NCI-H128 (cell line): Measurements from ENCODE around the gene KIAA1671.
A peak's percentile ranks its signal among the peaks of the same experiment; 100 is the strongest.
"Not testable (repeated sequence)": the region's sequence is repeated elsewhere in the genome, so short reads cannot be mapped to it uniquely, and the experiment has no call there.

Experiments
- DNase-seq: peaks from one replicate; lab custom pipeline; 2025; ENCODE audit not compliant: unreplicated experiment; lab: John Stamatoyannopoulos, UW

The KIAA1671 gene

GRCh38 chr22:25183949-25184619 lies 231.6 kb downstream of the KIAA1671 start:
- DNase-seq, result no peak

GRCh38 chr22:25186140-25186539 lies 233.6 kb downstream of the KIAA1671 start:
- DNase-seq, result no peak

GRCh38 chr22:25187469-25187868 lies 235.0 kb downstream of the KIAA1671 start:
- no peak for DNase-seq

- no peak for DNase-seq
Observed at GRCh38 chr22:25192406-25192805, 239.9 kb downstream of the KIAA1671 start.

- DNase-seq, result no peak
Observed at GRCh38 chr22:25193130-25193529, 240.6 kb downstream of the KIAA1671 start.

- DNase-seq, result no peak
Observed at GRCh38 chr22:25193548-25193947, 241.0 kb downstream of the KIAA1671 start.

GRCh38 chr22:25196326-25196725 lies 243.8 kb downstream of the KIAA1671 start:
- DNase-seq, result no peak

- no peak for DNase-seq
Observed at GRCh38 chr22:25197340-25197739, 244.8 kb downstream of the KIAA1671 start.

- no peak for DNase-seq
Observed at GRCh38 chr22:25199731-25200520, 247.4 kb downstream of the KIAA1671 start, which contains the start of gene CRYBB3. Gene CRYBB3, plus strand, starts transcription at chr22:25199858. Its CDS starts 1,539 bp downstream, at chr22:25201397.

GRCh38 chr22:25200967-25201366 lies 248.5 kb downstream of the KIAA1671 start:
- no peak for DNase-seq

GRCh38 chr22:25201557-25202273 lies 249.2 kb downstream of the KIAA1671 start:
- DNase-seq, result no peak

- peak; percentile 5 for DNase-seq
Observed at GRCh38 chr22:25202290-25202921, 249.9 kb downstream of the KIAA1671 start.

- DNase-seq, result no peak
Observed at GRCh38 chr22:25203082-25203481, 250.6 kb downstream of the KIAA1671 start.

GRCh38 chr22:25204547-25204946 lies 252.0 kb downstream of the KIAA1671 start:
- not testable (repeated sequence) for DNase-seq

GRCh38 chr22:25205847-25206246 lies 253.3 kb downstream of the KIAA1671 start:
- DNase-seq, result no peak

GRCh38 chr22:25206998-25207397 lies 254.5 kb downstream of the KIAA1671 start:
- no peak for DNase-seq

GRCh38 chr22:25207553-25208157 lies 255.1 kb downstream of the KIAA1671 start:
- no peak for DNase-seq

GRCh38 chr22:25208328-25208727 lies 255.8 kb downstream of the KIAA1671 start:
- DNase-seq, result no peak

GRCh38 chr22:25208743-25209505 lies 256.4 kb downstream of the KIAA1671 start:
- no peak for DNase-seq

- no peak for DNase-seq
Observed at GRCh38 chr22:25210793-25211192, 258.3 kb downstream of the KIAA1671 start.
